DOHH2 (cell line): Measurements from ENCODE around the gene ADCY3.

ENCODE experiments used
- H3F3A ChIP-seq: fragments of 200-600 bp; sonication (generic), shearing (Covaris generic); 2 replicates; pipeline ENCODE4 v1.6.0; 2016; ENCODE audit warnings: antibody characterized with exemption, mild to moderate bottlenecking; ENCODE audit not compliant: control insufficient read depth, insufficient read depth
- H3K27ac ChIP-seq: fragments of 200-600 bp; sonication (generic); 2 replicates; pipeline ENCODE4 v1.5.1; 2014; ENCODE audit warnings: low read depth, mild to moderate bottlenecking, low read length, moderate library complexity
- H3K27me3 ChIP-seq: fragments of 200-600 bp; sonication (generic); 2 replicates; pipeline ENCODE4 v1.6.1; 2014; ENCODE audit warnings: mild to moderate bottlenecking, low read length, mixed read lengths; ENCODE audit not compliant: control insufficient read depth
- H3K36me3 ChIP-seq: fragments of 200-600 bp; sonication (generic); 2 replicates; pipeline ENCODE4 v1.6.1; 2014; ENCODE audit warnings: mild to moderate bottlenecking, low read length, moderate library complexity, mixed read lengths; ENCODE audit not compliant: control insufficient read depth
- H3K4me1 ChIP-seq: fragments of 200-600 bp; sonication (generic); 2 replicates; pipeline ENCODE4 v1.6.1; 2014; ENCODE audit warnings: mild to moderate bottlenecking, low read length, mixed read lengths; ENCODE audit not compliant: control insufficient read depth
- H3K4me2 ChIP-seq: fragments of 200-600 bp; sonication (generic); 2 replicates; pipeline ENCODE4 v1.6.0; 2014; ENCODE audit warnings: mild to moderate bottlenecking, low read length, moderate library complexity
- H3K4me3 ChIP-seq: fragments of 200-600 bp; sonication (generic); 2 replicates; pipeline ENCODE4 v1.5.1; 2014; ENCODE audit warnings: mild to moderate bottlenecking, low read length, mixed read lengths
- H3K79me2 ChIP-seq: fragments of 200-600 bp; sonication (generic); 2 replicates; pipeline ENCODE4 v1.6.1; 2014; ENCODE audit warnings: mild to moderate bottlenecking, low read length, mixed read lengths; ENCODE audit not compliant: control insufficient read depth
- H3K9me2 ChIP-seq: fragments of 200-600 bp; sonication (generic); replicated peaks from 2 replicates; pipeline ENCODE4 v1.6.1; 2014; ENCODE audit warnings: mild to moderate bottlenecking, low read length, mixed read lengths; ENCODE audit not compliant: control insufficient read depth
- H3K9me3 ChIP-seq: fragments of 200-600 bp; sonication (generic); 2 replicates; pipeline ENCODE4 v1.6.1; 2014; ENCODE audit warnings: antibody characterized with exemption, low read length, mixed read lengths; ENCODE audit not compliant: control insufficient read depth, insufficient read depth
- H4K20me1 ChIP-seq: fragments of 200-600 bp; sonication (generic); 2 replicates; pipeline ENCODE4 v1.6.0; 2014; ENCODE audit warnings: low read depth, mild to moderate bottlenecking, antibody characterized with exemption, low read length, moderate library complexity; ENCODE audit not compliant: control insufficient read depth, insufficient read depth
- CTCF ChIP-seq: fragments of 200-600 bp; sonication (generic); IDR thresholded peaks from one replicate; pipeline ENCODE4 v1.5.1; 2014; ENCODE audit warnings: antibody characterized with exemption, mild to moderate bottlenecking, low read depth, low read length; ENCODE audit not compliant: poor library complexity, severe bottlenecking
- EZH2phosphoT487 ChIP-seq: fragments of 200-600 bp; sonication (generic); IDR thresholded peaks from 2 replicates; pipeline ENCODE4 v1.6.1; 2017; ENCODE audit warnings: borderline replicate concordance, mild to moderate bottlenecking, antibody characterized with exemption, low read length, moderate library complexity, mixed read lengths

Gene ADCY3

GRCh38 chr2:24815171-24815570 lies 104.9 kb downstream of the ADCY3 start:
- Histone ChIP-seq H3K9me3 (no peaks in the 10 kb centered on the region), H3K4me2 (no peak overlapping the region), H3F3A (peaks cover 10% of the 10 kb centered on the region), H3K79me2 (peaks cover 42% of the 10 kb centered on the region), H3K4me3 (no peak overlapping the region), H3K36me3 (peaks cover 82% of the 10 kb centered on the region), H3K4me1 (no peaks in the 10 kb centered on the region), H3K27ac (no peak overlapping the region), H3K9me2 (no peaks in the 10 kb centered on the region), H4K20me1 (peaks cover 6% of the 10 kb centered on the region; the same call in 1 of the 2 replicates), H3K27me3 (no peaks in the 10 kb centered on the region)
- no peak for TF ChIP-seq EZH2phosphoT487

GRCh38 chr2:24814516-24814915 lies 105.5 kb downstream of the ADCY3 start:
- H3K4me3 ChIP-seq = no peak overlapping the region
- TF ChIP-seq EZH2phosphoT487 (no peak), CTCF (no peak)
- H3K27me3 ChIP-seq = no peaks in the 10 kb centered on the region
- peaks cover 80% of the 10 kb centered on the region for H3K36me3 ChIP-seq
- no peaks in the 10 kb centered on the region for H3K9me3 ChIP-seq
- peaks cover 6% of the 10 kb centered on the region; the same call in 1 of the 2 replicates for H4K20me1 ChIP-seq
- no peak overlapping the region for H3K4me2 ChIP-seq
- no peak overlapping the region for H3K27ac ChIP-seq
- H3K79me2 ChIP-seq = peaks cover 48% of the 10 kb centered on the region
- no peaks in the 10 kb centered on the region for H3K9me2 ChIP-seq
- peaks cover 10% of the 10 kb centered on the region for H3F3A ChIP-seq
- no peaks in the 10 kb centered on the region for H3K4me1 ChIP-seq

- Histone ChIP-seq H3K79me2 (peaks cover 56% of the 10 kb centered on the region), H3K4me2 (no peak overlapping the region)
Measured at GRCh38 chr2:24813691-24814137, 106.3 kb downstream of the ADCY3 start.

More at GRCh38 chr2:24813691-24814137, 106.3 kb downstream of the ADCY3 start:
- Histone ChIP-seq H3K9me2 (no peaks in the 10 kb centered on the region), H3F3A (peaks cover 11% of the 10 kb centered on the region), H3K27ac (no peak overlapping the region), H3K27me3 (no peaks in the 10 kb centered on the region), H3K36me3 (peaks cover 80% of the 10 kb centered on the region), H3K4me3 (no peak overlapping the region), H3K9me3 (no peaks in the 10 kb centered on the region), H3K4me1 (no peaks in the 10 kb centered on the region), H4K20me1 (peaks cover 6% of the 10 kb centered on the region; the same call in 1 of the 2 replicates)
- TF ChIP-seq CTCF = no peak
- TF ChIP-seq EZH2phosphoT487 = no peak
